Liver (tissue), 3 donors: ENCODE data around the gene IPMK.

Source experiments
- EGR1 ChIP-seq, 2 donors: IDR thresholded peaks; 2 replicates each; pipeline ENCODE4 v1.6.1; 2016 to 2018; ENCODE audit warnings: antibody characterized with exemption in 2 of 2, low read depth in 2 of 2
- JUND ChIP-seq, 2 donors: IDR thresholded peaks; 2 replicates each; pipeline ENCODE4 v1.6.1; 2016; ENCODE audit warnings: antibody characterized with exemption in 2 of 2
- TF ChIP-seq, protein P1 (sequence below): fragments of 150-350 bp; IDR thresholded peaks from 2 replicates; pipeline ENCODE4 v1.5.1; 2017; ENCODE audit warnings: improper control_type of control experiment, low read depth, low read length; ENCODE audit not compliant: missing input control
- TF ChIP-seq, protein P2 (sequence below): IDR thresholded peaks from 2 replicates; pipeline ENCODE4 v1.6.1; 2016; ENCODE audit warnings: antibody characterized with exemption, mild to moderate bottlenecking
- donor health status: healthy.
- donor health status: healthy.

DNA sequence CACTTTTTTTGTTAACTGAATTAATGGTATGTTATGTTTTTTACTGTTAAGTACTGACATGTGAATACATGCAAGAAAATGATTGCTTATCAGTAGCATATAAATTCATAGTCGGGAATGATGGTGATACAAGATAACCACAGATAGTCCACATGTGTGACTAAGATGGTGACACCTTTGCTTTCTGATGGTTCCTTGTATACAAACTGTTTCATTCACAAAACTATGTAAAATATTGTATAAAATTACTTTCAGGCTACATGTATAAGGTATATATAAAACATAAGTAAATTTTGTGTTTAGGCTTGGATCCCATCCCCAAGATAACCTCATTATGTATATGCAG is 11.2 kb upstream of the IPMK start:
- TF ChIP-seq EGR1 (IDR thresholded peaks at IDR 0.05; ENCODE audit: low read depth in 2 of 2) (no peak), JUND (IDR thresholded peaks at IDR 0.05) (no peak)
- TF ChIP-seq, protein P1, sequence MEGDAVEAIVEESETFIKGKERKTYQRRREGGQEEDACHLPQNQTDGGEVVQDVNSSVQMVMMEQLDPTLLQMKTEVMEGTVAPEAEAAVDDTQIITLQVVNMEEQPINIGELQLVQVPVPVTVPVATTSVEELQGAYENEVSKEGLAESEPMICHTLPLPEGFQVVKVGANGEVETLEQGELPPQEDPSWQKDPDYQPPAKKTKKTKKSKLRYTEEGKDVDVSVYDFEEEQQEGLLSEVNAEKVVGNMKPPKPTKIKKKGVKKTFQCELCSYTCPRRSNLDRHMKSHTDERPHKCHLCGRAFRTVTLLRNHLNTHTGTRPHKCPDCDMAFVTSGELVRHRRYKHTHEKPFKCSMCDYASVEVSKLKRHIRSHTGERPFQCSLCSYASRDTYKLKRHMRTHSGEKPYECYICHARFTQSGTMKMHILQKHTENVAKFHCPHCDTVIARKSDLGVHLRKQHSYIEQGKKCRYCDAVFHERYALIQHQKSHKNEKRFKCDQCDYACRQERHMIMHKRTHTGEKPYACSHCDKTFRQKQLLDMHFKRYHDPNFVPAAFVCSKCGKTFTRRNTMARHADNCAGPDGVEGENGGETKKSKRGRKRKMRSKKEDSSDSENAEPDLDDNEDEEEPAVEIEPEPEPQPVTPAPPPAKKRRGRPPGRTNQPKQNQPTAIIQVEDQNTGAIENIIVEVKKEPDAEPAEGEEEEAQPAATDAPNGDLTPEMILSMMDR = no peak
- TF ChIP-seq, protein P2, sequence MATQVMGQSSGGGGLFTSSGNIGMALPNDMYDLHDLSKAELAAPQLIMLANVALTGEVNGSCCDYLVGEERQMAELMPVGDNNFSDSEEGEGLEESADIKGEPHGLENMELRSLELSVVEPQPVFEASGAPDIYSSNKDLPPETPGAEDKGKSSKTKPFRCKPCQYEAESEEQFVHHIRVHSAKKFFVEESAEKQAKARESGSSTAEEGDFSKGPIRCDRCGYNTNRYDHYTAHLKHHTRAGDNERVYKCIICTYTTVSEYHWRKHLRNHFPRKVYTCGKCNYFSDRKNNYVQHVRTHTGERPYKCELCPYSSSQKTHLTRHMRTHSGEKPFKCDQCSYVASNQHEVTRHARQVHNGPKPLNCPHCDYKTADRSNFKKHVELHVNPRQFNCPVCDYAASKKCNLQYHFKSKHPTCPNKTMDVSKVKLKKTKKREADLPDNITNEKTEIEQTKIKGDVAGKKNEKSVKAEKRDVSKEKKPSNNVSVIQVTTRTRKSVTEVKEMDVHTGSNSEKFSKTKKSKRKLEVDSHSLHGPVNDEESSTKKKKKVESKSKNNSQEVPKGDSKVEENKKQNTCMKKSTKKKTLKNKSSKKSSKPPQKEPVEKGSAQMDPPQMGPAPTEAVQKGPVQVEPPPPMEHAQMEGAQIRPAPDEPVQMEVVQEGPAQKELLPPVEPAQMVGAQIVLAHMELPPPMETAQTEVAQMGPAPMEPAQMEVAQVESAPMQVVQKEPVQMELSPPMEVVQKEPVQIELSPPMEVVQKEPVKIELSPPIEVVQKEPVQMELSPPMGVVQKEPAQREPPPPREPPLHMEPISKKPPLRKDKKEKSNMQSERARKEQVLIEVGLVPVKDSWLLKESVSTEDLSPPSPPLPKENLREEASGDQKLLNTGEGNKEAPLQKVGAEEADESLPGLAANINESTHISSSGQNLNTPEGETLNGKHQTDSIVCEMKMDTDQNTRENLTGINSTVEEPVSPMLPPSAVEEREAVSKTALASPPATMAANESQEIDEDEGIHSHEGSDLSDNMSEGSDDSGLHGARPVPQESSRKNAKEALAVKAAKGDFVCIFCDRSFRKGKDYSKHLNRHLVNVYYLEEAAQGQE = no peak
